ENCODE results near the gene NFIC.

NFIC gene

GRCh38 chr19:3321696-3322095 lies 44.7 kb upstream of the NFIC start:
- TF ChIP-seq MYC (IDR thresholded peaks at IDR 0.05; ENCODE audit: low read depth, low read length) = no peak
- TF ChIP-seq MAX (IDR thresholded peaks at IDR 0.05; ENCODE audit: low read depth, low read length) = no peak
- TF ChIP-seq POLR2A (IDR thresholded peaks at IDR 0.05; ENCODE audit: extremely low read depth, insufficient read length) = no peak
- no peak for TF ChIP-seq CTCF (IDR thresholded peaks at IDR 0.05; ENCODE audit: low read depth, low read length)
- H3K4me3 ChIP-seq (ENCODE audit: low read depth, low read length) = no peak overlapping the region
- no peak for DNase-seq (ENCODE audit: low read depth)

GRCh38 chr19:3322199-3322978 lies 44.0 kb upstream of the NFIC start:
- no peak overlapping the region for H3K4me3 ChIP-seq (ENCODE audit: low read depth, low read length)
- no peak for DNase-seq (ENCODE audit: low read depth)
- TF ChIP-seq MAX (IDR thresholded peaks at IDR 0.05; ENCODE audit: low read depth, low read length) (no peak), MYC (IDR thresholded peaks at IDR 0.05; ENCODE audit: low read depth, low read length) (no peak), CTCF (IDR thresholded peaks at IDR 0.05; ENCODE audit: low read depth, low read length) (no peak), POLR2A (IDR thresholded peaks at IDR 0.05; ENCODE audit: extremely low read depth, insufficient read length) (no peak)

GRCh38 chr19:3323026-3323425 lies 43.4 kb upstream of the NFIC start:
- TF ChIP-seq POLR2A (IDR thresholded peaks at IDR 0.05; ENCODE audit: extremely low read depth, insufficient read length) (no peak), MAX (IDR thresholded peaks at IDR 0.05; ENCODE audit: low read depth, low read length) (no peak), MYC (IDR thresholded peaks at IDR 0.05; ENCODE audit: low read depth, low read length) (no peak), CTCF (IDR thresholded peaks at IDR 0.05; ENCODE audit: low read depth, low read length) (no peak)
- DNase-seq (ENCODE audit: low read depth) = no peak
- no peak overlapping the region for H3K4me3 ChIP-seq (ENCODE audit: low read depth, low read length)

GRCh38 chr19:3323658-3324057 lies 42.7 kb upstream of the NFIC start:
- H3K4me3 ChIP-seq (ENCODE audit: low read depth, low read length) = no peak overlapping the region
- no peak for TF ChIP-seq CTCF (IDR thresholded peaks at IDR 0.05; ENCODE audit: low read depth, low read length)
- TF ChIP-seq MYC (IDR thresholded peaks at IDR 0.05; ENCODE audit: low read depth, low read length) = no peak
- TF ChIP-seq MAX (IDR thresholded peaks at IDR 0.05; ENCODE audit: low read depth, low read length) = no peak
- TF ChIP-seq POLR2A (IDR thresholded peaks at IDR 0.05; ENCODE audit: extremely low read depth, insufficient read length) = no peak
- DNase-seq (ENCODE audit: low read depth) = no peak

GRCh38 chr19:3324405-3324856 lies 42.0 kb upstream of the NFIC start:
- H3K4me3 ChIP-seq (ENCODE audit: low read depth, low read length) = no peak overlapping the region
- TF ChIP-seq MAX (IDR thresholded peaks at IDR 0.05; ENCODE audit: low read depth, low read length) = no peak
- TF ChIP-seq MYC (IDR thresholded peaks at IDR 0.05; ENCODE audit: low read depth, low read length) = no peak
- no peak for TF ChIP-seq POLR2A (IDR thresholded peaks at IDR 0.05; ENCODE audit: extremely low read depth, insufficient read length)
- TF ChIP-seq CTCF (IDR thresholded peaks at IDR 0.05; ENCODE audit: low read depth, low read length) = peak; percentile 68
- peak; percentile 60 for DNase-seq (ENCODE audit: low read depth)
